ENCODE results near the gene TBX18.

DNA sequence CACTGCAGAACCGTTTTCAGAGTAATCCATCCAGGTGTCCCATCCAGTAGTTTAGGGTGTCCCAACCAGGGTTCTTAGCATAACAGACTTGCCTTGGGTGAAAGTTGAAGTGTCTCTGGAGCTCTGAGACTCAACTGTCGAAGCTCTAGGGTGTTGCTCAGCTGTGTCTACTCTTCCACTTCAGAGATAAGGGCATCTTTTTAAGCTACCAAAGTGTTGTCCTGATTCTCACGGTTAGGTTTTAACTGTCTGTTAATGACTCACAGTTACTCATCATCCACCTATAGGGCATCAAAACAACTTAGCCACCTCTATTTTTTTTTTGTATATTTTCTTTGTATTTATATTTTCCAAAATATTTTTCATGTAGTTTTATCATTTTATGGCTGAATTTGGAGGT, 36.9 kb upstream of the TBX18 start:
- TF ChIP-seq ZNF670 (tag by site-specific recombination; IDR thresholded peaks at IDR 0.05; ENCODE audit: low read depth): no peak
- TF ChIP-seq, protein P1, sequence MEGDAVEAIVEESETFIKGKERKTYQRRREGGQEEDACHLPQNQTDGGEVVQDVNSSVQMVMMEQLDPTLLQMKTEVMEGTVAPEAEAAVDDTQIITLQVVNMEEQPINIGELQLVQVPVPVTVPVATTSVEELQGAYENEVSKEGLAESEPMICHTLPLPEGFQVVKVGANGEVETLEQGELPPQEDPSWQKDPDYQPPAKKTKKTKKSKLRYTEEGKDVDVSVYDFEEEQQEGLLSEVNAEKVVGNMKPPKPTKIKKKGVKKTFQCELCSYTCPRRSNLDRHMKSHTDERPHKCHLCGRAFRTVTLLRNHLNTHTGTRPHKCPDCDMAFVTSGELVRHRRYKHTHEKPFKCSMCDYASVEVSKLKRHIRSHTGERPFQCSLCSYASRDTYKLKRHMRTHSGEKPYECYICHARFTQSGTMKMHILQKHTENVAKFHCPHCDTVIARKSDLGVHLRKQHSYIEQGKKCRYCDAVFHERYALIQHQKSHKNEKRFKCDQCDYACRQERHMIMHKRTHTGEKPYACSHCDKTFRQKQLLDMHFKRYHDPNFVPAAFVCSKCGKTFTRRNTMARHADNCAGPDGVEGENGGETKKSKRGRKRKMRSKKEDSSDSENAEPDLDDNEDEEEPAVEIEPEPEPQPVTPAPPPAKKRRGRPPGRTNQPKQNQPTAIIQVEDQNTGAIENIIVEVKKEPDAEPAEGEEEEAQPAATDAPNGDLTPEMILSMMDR (tag by site-specific recombination; IDR thresholded peaks at IDR 0.05): no peak
- no peak for TF ChIP-seq ZNF292 (tag by site-specific recombination; IDR thresholded peaks at IDR 0.05; ENCODE audit: borderline replicate concordance, low read depth)
- TF ChIP-seq ZNF274 (IDR thresholded peaks at IDR 0.05; ENCODE audit: low read length): no peak
- TF ChIP-seq ZNF274 (tag by site-specific recombination; IDR thresholded peaks at IDR 0.05; ENCODE audit: borderline replicate concordance): no peak
- TF ChIP-seq ZNF510 (tag by site-specific recombination; IDR thresholded peaks at IDR 0.05; ENCODE audit: insufficient replicate concordance): no peak
- TF ChIP-seq, protein P2, sequence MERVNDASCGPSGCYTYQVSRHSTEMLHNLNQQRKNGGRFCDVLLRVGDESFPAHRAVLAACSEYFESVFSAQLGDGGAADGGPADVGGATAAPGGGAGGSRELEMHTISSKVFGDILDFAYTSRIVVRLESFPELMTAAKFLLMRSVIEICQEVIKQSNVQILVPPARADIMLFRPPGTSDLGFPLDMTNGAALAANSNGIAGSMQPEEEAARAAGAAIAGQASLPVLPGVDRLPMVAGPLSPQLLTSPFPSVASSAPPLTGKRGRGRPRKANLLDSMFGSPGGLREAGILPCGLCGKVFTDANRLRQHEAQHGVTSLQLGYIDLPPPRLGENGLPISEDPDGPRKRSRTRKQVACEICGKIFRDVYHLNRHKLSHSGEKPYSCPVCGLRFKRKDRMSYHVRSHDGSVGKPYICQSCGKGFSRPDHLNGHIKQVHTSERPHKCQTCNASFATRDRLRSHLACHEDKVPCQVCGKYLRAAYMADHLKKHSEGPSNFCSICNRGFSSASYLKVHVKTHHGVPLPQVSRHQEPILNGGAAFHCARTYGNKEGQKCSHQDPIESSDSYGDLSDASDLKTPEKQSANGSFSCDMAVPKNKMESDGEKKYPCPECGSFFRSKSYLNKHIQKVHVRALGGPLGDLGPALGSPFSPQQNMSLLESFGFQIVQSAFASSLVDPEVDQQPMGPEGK (tag by site-specific recombination; IDR thresholded peaks at IDR 0.05): no peak
- TF ChIP-seq ZNF354C (tag by site-specific recombination; IDR thresholded peaks at IDR 0.05; ENCODE audit: borderline replicate concordance, low read depth): no peak
- TF ChIP-seq, protein P3, sequence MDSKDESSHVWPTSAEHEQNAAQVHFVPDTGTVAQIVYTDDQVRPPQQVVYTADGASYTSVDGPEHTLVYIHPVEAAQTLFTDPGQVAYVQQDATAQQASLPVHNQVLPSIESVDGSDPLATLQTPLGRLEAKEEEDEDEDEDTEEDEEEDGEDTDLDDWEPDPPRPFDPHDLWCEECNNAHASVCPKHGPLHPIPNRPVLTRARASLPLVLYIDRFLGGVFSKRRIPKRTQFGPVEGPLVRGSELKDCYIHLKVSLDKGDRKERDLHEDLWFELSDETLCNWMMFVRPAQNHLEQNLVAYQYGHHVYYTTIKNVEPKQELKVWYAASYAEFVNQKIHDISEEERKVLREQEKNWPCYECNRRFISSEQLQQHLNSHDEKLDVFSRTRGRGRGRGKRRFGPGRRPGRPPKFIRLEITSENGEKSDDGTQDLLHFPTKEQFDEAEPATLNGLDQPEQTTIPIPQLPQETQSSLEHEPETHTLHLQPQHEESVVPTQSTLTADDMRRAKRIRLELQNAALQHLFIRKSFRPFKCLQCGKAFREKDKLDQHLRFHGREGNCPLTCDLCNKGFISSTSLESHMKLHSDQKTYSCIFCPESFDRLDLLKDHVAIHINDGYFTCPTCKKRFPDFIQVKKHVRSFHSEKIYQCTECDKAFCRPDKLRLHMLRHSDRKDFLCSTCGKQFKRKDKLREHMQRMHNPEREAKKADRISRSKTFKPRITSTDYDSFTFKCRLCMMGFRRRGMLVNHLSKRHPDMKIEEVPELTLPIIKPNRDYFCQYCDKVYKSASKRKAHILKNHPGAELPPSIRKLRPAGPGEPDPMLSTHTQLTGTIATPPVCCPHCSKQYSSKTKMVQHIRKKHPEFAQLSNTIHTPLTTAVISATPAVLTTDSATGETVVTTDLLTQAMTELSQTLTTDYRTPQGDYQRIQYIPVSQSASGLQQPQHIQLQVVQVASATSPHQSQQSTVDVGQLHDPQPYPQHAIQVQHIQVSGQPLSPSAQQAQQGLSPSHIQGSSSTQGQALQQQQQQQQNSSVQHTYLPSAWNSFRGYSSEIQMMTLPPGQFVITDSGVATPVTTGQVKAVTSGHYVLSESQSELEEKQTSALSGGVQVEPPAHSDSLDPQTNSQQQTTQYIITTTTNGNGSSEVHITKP (tag by site-specific recombination; IDR thresholded peaks at IDR 0.05): no peak
- TF ChIP-seq, protein P4, sequence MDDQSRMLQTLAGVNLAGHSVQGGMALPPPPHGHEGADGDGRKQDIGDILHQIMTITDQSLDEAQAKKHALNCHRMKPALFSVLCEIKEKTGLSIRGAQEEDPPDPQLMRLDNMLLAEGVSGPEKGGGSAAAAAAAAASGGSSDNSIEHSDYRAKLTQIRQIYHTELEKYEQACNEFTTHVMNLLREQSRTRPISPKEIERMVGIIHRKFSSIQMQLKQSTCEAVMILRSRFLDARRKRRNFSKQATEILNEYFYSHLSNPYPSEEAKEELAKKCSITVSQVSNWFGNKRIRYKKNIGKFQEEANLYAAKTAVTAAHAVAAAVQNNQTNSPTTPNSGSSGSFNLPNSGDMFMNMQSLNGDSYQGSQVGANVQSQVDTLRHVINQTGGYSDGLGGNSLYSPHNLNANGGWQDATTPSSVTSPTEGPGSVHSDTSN (CRISPR knock-in tag; IDR thresholded peaks at IDR 0.05): no peak
